ENCODE measurements around the gene POU2F1. TPM values are rescaled to one million over a fixed set of nuclear protein-coding genes. Genes with fewer than 3 reads are reported as not detected.

Gene POU2F1
- total RNA-seq, 3 donors from 2014 or later, result 9.0 to 9.9 (median 9.0) TPM

- DNase-seq, result no peak
- no peaks in the 10 kb centered on the region for H3K27me3 Mint-ChIP-seq (ENCODE audit: low read depth)
Measured at GRCh38 chr1:167289966-167290365, 69.3 kb downstream of the POU2F1 start.

GRCh38 chr1:167291539-167292185 lies 71.0 kb downstream of the POU2F1 start:
- no peak overlapping the region for H3K4me3 Mint-ChIP-seq
- DNase-seq, result no peak
- H3K36me3 Mint-ChIP-seq (ENCODE audit: insufficient read depth), result peaks cover 4% of the 10 kb centered on the region
- ATAC-seq, result no peak
- no peaks in the 10 kb centered on the region for H3K9me3 Mint-ChIP-seq
- H3K4me1 Mint-ChIP-seq (ENCODE audit: low read depth), result peaks cover 16% of the 10 kb centered on the region
- H3K27me3 Mint-ChIP-seq (ENCODE audit: low read depth), result no peaks in the 10 kb centered on the region

More at GRCh38 chr1:167289966-167290365, 69.3 kb downstream of the POU2F1 start:
- H3K4me3 Mint-ChIP-seq, result no peak overlapping the region
- peaks cover 25% of the 10 kb centered on the region for H3K4me1 Mint-ChIP-seq (ENCODE audit: low read depth)
- H3K9me3 Mint-ChIP-seq, result no peaks in the 10 kb centered on the region
- peaks cover 4% of the 10 kb centered on the region for H3K36me3 Mint-ChIP-seq (ENCODE audit: insufficient read depth)
- ATAC-seq, result no peak

GRCh38 chr1:167292216-167292615 lies 71.5 kb downstream of the POU2F1 start:
- ATAC-seq (no peak), DNase-seq (no peak)
- no peaks in the 10 kb centered on the region for H3K9me3 Mint-ChIP-seq
- no peaks in the 10 kb centered on the region for H3K27me3 Mint-ChIP-seq (ENCODE audit: low read depth)
- H3K4me3 Mint-ChIP-seq, result no peak overlapping the region
- H3K4me1 Mint-ChIP-seq (ENCODE audit: low read depth), result peaks cover 13% of the 10 kb centered on the region
- peaks cover 4% of the 10 kb centered on the region for H3K36me3 Mint-ChIP-seq (ENCODE audit: insufficient read depth)

GRCh38 chr1:167293057-167293456 lies 72.4 kb downstream of the POU2F1 start:
- DNase-seq (no peak), ATAC-seq (no peak)
- H3K27me3 Mint-ChIP-seq (ENCODE audit: low read depth), result no peaks in the 10 kb centered on the region
- H3K4me3 Mint-ChIP-seq, result no peak overlapping the region
- H3K9me3 Mint-ChIP-seq, result no peaks in the 10 kb centered on the region
- peaks cover 12% of the 10 kb centered on the region for H3K4me1 Mint-ChIP-seq (ENCODE audit: low read depth)
- peaks cover 4% of the 10 kb centered on the region for H3K36me3 Mint-ChIP-seq (ENCODE audit: insufficient read depth)

GRCh38 chr1:167294528-167294927 lies 73.8 kb downstream of the POU2F1 start:
- Mint-ChIP-seq H3K36me3 (ENCODE audit: insufficient read depth) (peaks cover 4% of the 10 kb centered on the region), H3K27me3 (ENCODE audit: low read depth) (no peaks in the 10 kb centered on the region), H3K4me1 (ENCODE audit: low read depth) (peaks cover 11% of the 10 kb centered on the region), H3K9me3 (no peaks in the 10 kb centered on the region), H3K4me3 (no peak overlapping the region)
- ATAC-seq, result peak in 1 of 2 donors; percentile 40
- DNase-seq, result no peak

GRCh38 chr1:167297222-167298214 lies 76.8 kb downstream of the POU2F1 start:
- Mint-ChIP-seq H3K4me3 (no peak overlapping the region), H3K36me3 (ENCODE audit: insufficient read depth) (peaks cover 7% of the 10 kb centered on the region), H3K9me3 (no peaks in the 10 kb centered on the region), H3K4me1 (ENCODE audit: low read depth) (peaks cover 9% of the 10 kb centered on the region), H3K27me3 (ENCODE audit: low read depth) (no peaks in the 10 kb centered on the region)
- DNase-seq (no peak), ATAC-seq (no peak)

GRCh38 chr1:167298325-167298724 lies 77.6 kb downstream of the POU2F1 start:
- ATAC-seq (no peak), DNase-seq (no peak)
- Mint-ChIP-seq H3K27me3 (ENCODE audit: low read depth) (no peaks in the 10 kb centered on the region), H3K4me3 (no peak overlapping the region), H3K9me3 (no peaks in the 10 kb centered on the region), H3K36me3 (ENCODE audit: insufficient read depth) (peaks cover 3% of the 10 kb centered on the region), H3K4me1 (ENCODE audit: low read depth) (peaks cover 9% of the 10 kb centered on the region)

GRCh38 chr1:167301355-167301754 lies 80.7 kb downstream of the POU2F1 start:
- no peak for ATAC-seq
- H3K4me3 Mint-ChIP-seq, result no peak overlapping the region

GRCh38 chr1:167304165-167304564 lies 83.5 kb downstream of the POU2F1 start:
- ATAC-seq (no peak), DNase-seq (no peak)
- Mint-ChIP-seq H3K36me3 (ENCODE audit: insufficient read depth) (peaks cover 10% of the 10 kb centered on the region), H3K27me3 (ENCODE audit: low read depth) (no peaks in the 10 kb centered on the region), H3K9me3 (no peaks in the 10 kb centered on the region), H3K4me3 (no peak overlapping the region), H3K4me1 (ENCODE audit: low read depth) (peaks cover 3% of the 10 kb centered on the region)

More at GRCh38 chr1:167301355-167301754, 80.7 kb downstream of the POU2F1 start:
- Mint-ChIP-seq H3K27me3 (ENCODE audit: low read depth) (no peaks in the 10 kb centered on the region), H3K9me3 (no peaks in the 10 kb centered on the region), H3K36me3 (ENCODE audit: insufficient read depth) (peaks cover 7% of the 10 kb centered on the region), H3K4me1 (ENCODE audit: low read depth) (peaks cover 3% of the 10 kb centered on the region)
- DNase-seq, result no peak

GRCh38 chr1:167305059-167305705 lies 84.5 kb downstream of the POU2F1 start:
- peaks cover 7% of the 10 kb centered on the region for H3K36me3 Mint-ChIP-seq (ENCODE audit: insufficient read depth)
- no peak for ATAC-seq
- no peaks in the 10 kb centered on the region for H3K27me3 Mint-ChIP-seq (ENCODE audit: low read depth)
- DNase-seq, result no peak
- peaks cover 2% of the 10 kb centered on the region for H3K4me1 Mint-ChIP-seq (ENCODE audit: low read depth)
- H3K9me3 Mint-ChIP-seq, result no peaks in the 10 kb centered on the region
- no peak overlapping the region for H3K4me3 Mint-ChIP-seq

GRCh38 chr1:167305706-167306277 lies 85.1 kb downstream of the POU2F1 start:
- DNase-seq, result no peak
- peaks cover 2% of the 10 kb centered on the region for H3K4me1 Mint-ChIP-seq (ENCODE audit: low read depth)
- no peaks in the 10 kb centered on the region for H3K9me3 Mint-ChIP-seq
- no peak for ATAC-seq
- no peaks in the 10 kb centered on the region for H3K27me3 Mint-ChIP-seq (ENCODE audit: low read depth)
- no peak overlapping the region for H3K4me3 Mint-ChIP-seq
- peaks cover 7% of the 10 kb centered on the region for H3K36me3 Mint-ChIP-seq (ENCODE audit: insufficient read depth)

- ATAC-seq, result no peak
- Mint-ChIP-seq H3K9me3 (peaks cover 13% of the 10 kb centered on the region), H3K4me1 (ENCODE audit: low read depth) (peaks cover 8% of the 10 kb centered on the region), H3K4me3 (no peak overlapping the region), H3K36me3 (ENCODE audit: insufficient read depth) (peaks cover 24% of the 10 kb centered on the region), H3K27me3 (ENCODE audit: low read depth) (no peaks in the 10 kb centered on the region)
- DNase-seq, result no peak
Measured at GRCh38 chr1:167310732-167311131, 90.0 kb downstream of the POU2F1 start.

- Mint-ChIP-seq H3K9me3 (peaks cover 28% of the 10 kb centered on the region), H3K4me1 (ENCODE audit: low read depth) (peaks cover 6% of the 10 kb centered on the region), H3K36me3 (ENCODE audit: insufficient read depth) (peaks cover 33% of the 10 kb centered on the region), H3K27me3 (ENCODE audit: low read depth) (no peaks in the 10 kb centered on the region), H3K4me3 (no peak overlapping the region)
- no peak for DNase-seq
- peak in 1 of 2 donors; percentile 43 for ATAC-seq
Measured at GRCh38 chr1:167312871-167313270, 92.2 kb downstream of the POU2F1 start.

- Mint-ChIP-seq H3K4me3 (no peak overlapping the region), H3K36me3 (ENCODE audit: insufficient read depth) (peaks cover 45% of the 10 kb centered on the region), H3K9me3 (peaks cover 42% of the 10 kb centered on the region), H3K27me3 (ENCODE audit: low read depth) (no peaks in the 10 kb centered on the region), H3K4me1 (ENCODE audit: low read depth) (peaks cover 6% of the 10 kb centered on the region)
- ATAC-seq (no peak), DNase-seq (no peak)
Measured at GRCh38 chr1:167314671-167315070, 94.0 kb downstream of the POU2F1 start.
